Astrocyte (in vitro differentiated cells and primary cell): ENCODE measurements around the gene TOM1L2. TPM values are rescaled to one million over a fixed set of nuclear protein-coding genes. Genes with fewer than 3 reads are reported as not detected.

Experiments
- DNase-seq: peaks from one replicate; pipeline ENCODE4 v3.0.0-alpha.2; 2010; ENCODE audit warnings: low read depth
- FAIRE-seq: peaks from 2 replicates; lab custom pipeline; 2011; peaks lifted over from hg19 to GRCh38; lab: Jason Lieb, UNC
- H2AFZ ChIP-seq: 2 replicates; pipeline ENCODE4 v1.6.0; 2012; ENCODE audit warnings: low read depth, low read length, inconsistent platforms
- H3K27ac ChIP-seq: 2 replicates; pipeline ENCODE4 v1.5.1; 2011; ENCODE audit warnings: low read depth, low read length, inconsistent platforms
- H3K27me3 ChIP-seq: 2 replicates; pipeline ENCODE4 v1.6.0; 2011; ENCODE audit warnings: low read length, inconsistent platforms; ENCODE audit not compliant: insufficient read depth
- H3K36me3 ChIP-seq: 2 replicates; pipeline ENCODE4 v1.5.1; 2011; ENCODE audit warnings: low read length, inconsistent platforms; ENCODE audit not compliant: insufficient read depth
- H3K4me1 ChIP-seq: 2 replicates; pipeline ENCODE4 v1.5.1; 2011; ENCODE audit warnings: low read length, inconsistent platforms; ENCODE audit not compliant: insufficient read depth
- H3K4me2 ChIP-seq: 2 replicates; pipeline ENCODE4 v1.6.0; 2012; ENCODE audit warnings: low read length, inconsistent platforms
- H3K4me3 ChIP-seq: 2 replicates; pipeline ENCODE4 v1.5.1; 2011; ENCODE audit warnings: low read depth, mild to moderate bottlenecking, low read length, inconsistent platforms; ENCODE audit not compliant: insufficient read depth
- H3K79me2 ChIP-seq: 2 replicates; pipeline ENCODE4 v1.6.0; 2012; ENCODE audit warnings: mild to moderate bottlenecking, low read length, inconsistent platforms; ENCODE audit not compliant: insufficient read depth
- H3K9ac ChIP-seq: 2 replicates; pipeline ENCODE4 v1.6.0; 2012; ENCODE audit warnings: mild to moderate bottlenecking, low read length, inconsistent platforms
- H3K9me3 ChIP-seq: 2 replicates; pipeline ENCODE4 v1.5.1; 2012; ENCODE audit warnings: low read depth, mild to moderate bottlenecking, low read length, inconsistent platforms; ENCODE audit not compliant: insufficient read depth
- H4K20me1 ChIP-seq: 2 replicates; pipeline ENCODE4 v1.6.0; 2012; ENCODE audit warnings: low read length, inconsistent platforms; ENCODE audit not compliant: insufficient read depth
- H3K27ac Mint-ChIP-seq: one replicate; pipeline ENCODE4 v1.8.0; 2021; ENCODE audit warnings: mild to moderate bottlenecking, mixed read lengths; ENCODE audit not compliant: unreplicated experiment
- H3K27me3 Mint-ChIP-seq: one replicate; pipeline ENCODE4 v1.8.0; 2021; ENCODE audit warnings: low read depth, mixed read lengths; ENCODE audit not compliant: unreplicated experiment
- H3K36me3 Mint-ChIP-seq: one replicate; pipeline ENCODE4 v1.8.0; 2021; ENCODE audit warnings: low read depth, mixed read lengths; ENCODE audit not compliant: unreplicated experiment
- H3K4me1 Mint-ChIP-seq: one replicate; pipeline ENCODE4 v1.8.0; 2021; ENCODE audit warnings: low read depth, mixed read lengths; ENCODE audit not compliant: unreplicated experiment
- H3K4me3 Mint-ChIP-seq: one replicate; pipeline ENCODE4 v1.8.0; 2021; ENCODE audit warnings: mild to moderate bottlenecking, moderate library complexity, mixed read lengths; ENCODE audit not compliant: unreplicated experiment
- H3K9me3 Mint-ChIP-seq: one replicate; pipeline ENCODE4 v1.8.0; 2021; ENCODE audit warnings: mild to moderate bottlenecking, mixed read lengths; ENCODE audit not compliant: unreplicated experiment
- EZH2 ChIP-seq: IDR thresholded peaks from 2 replicates; pipeline ENCODE4 v1.6.1; 2012; ENCODE audit warnings: mild to moderate bottlenecking, low read length, inconsistent platforms; ENCODE audit not compliant: insufficient read depth
- total RNA-seq: library from RNA; stranded (reverse); gene quantifications from 2 replicates; pipeline ENCODE4 v1.2.1, GENCODE V29; 2021
- TF ChIP-seq, protein P1 (sequence below): IDR thresholded peaks from 2 replicates; pipeline ENCODE4 v1.5.1; 2011; ENCODE audit warnings: low read depth, mild to moderate bottlenecking, inconsistent platforms, low read length, moderate library complexity; ENCODE audit not compliant: insufficient read depth

The TOM1L2 gene
- total RNA-seq, 1 donor from 2014 or later, result 54.4 TPM

DNA sequence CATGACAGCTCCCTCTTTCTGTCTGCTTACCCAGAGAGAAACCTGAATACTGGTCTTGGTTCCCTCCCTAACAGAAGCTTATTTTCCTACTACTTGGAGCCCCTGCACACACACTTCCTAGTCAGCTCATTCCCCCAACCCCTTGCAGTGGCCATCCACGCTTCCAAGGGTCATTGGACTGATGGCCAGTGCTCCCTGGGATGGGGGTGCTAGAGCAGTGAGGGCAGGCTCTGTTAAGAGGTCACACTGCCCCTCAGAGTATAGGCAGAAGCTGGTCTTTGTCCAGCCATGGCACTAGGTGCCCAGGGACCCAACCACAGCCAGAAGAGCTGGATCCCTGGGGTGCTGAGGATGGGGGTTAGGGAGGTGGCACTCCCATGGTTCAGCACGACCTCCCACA lies 13.0 kb upstream of the TOM1L2 start:
- no peaks in the 10 kb centered on the region for H3K27me3 Mint-ChIP-seq
- no peaks in the 10 kb centered on the region for H3K9me3 ChIP-seq

DNA sequence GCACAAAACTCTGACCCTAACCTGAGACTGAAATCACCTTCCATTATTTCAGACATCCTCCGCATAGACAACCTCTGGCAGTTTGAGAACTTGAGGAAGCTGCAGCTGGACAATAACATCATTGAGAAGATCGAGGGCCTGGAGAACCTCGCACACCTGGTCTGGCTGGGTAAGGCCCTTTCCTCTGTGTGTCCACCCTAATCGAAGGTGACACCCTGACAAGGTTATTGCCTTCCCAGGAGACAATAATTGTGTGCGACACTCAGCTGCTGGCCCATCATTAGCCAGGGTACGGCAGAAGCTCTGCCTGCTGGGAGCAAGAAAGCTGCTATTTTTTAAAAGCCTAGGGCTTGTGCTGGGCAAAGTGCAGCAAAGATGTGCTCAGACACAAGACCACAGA lies 11.6 kb upstream of the TOM1L2 start:
- Histone ChIP-seq H3K27me3 (no peaks in the 10 kb centered on the region), H3K27ac (no peak overlapping the region), H4K20me1 (no peaks in the 10 kb centered on the region), H3K79me2 (no peaks in the 10 kb centered on the region), H3K4me2 (no peak overlapping the region), H3K4me3 (no peak overlapping the region), H2AFZ (no peak overlapping the region), H3K4me1 (no peaks in the 10 kb centered on the region), H3K36me3 (no peaks in the 10 kb centered on the region), H3K9me3 (no peaks in the 10 kb centered on the region), H3K9ac (no peak overlapping the region)
- Mint-ChIP-seq H3K4me3 (no peak overlapping the region), H3K27me3 (no peaks in the 10 kb centered on the region), H3K4me1 (no peaks in the 10 kb centered on the region), H3K9me3 (no peaks in the 10 kb centered on the region), H3K36me3 (no peaks in the 10 kb centered on the region), H3K27ac (peak overlapping the region; percentile 5)
- no peak for DNase-seq
- no peak for FAIRE-seq
- TF ChIP-seq, protein P1, sequence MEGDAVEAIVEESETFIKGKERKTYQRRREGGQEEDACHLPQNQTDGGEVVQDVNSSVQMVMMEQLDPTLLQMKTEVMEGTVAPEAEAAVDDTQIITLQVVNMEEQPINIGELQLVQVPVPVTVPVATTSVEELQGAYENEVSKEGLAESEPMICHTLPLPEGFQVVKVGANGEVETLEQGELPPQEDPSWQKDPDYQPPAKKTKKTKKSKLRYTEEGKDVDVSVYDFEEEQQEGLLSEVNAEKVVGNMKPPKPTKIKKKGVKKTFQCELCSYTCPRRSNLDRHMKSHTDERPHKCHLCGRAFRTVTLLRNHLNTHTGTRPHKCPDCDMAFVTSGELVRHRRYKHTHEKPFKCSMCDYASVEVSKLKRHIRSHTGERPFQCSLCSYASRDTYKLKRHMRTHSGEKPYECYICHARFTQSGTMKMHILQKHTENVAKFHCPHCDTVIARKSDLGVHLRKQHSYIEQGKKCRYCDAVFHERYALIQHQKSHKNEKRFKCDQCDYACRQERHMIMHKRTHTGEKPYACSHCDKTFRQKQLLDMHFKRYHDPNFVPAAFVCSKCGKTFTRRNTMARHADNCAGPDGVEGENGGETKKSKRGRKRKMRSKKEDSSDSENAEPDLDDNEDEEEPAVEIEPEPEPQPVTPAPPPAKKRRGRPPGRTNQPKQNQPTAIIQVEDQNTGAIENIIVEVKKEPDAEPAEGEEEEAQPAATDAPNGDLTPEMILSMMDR, result no peak
- no peak for TF ChIP-seq EZH2

More for the DNA sequence above, 13.0 kb upstream of the TOM1L2 start:
- Histone ChIP-seq H3K4me1 (peaks cover 5% of the 10 kb centered on the region), H3K27me3 (no peaks in the 10 kb centered on the region), H3K4me2 (no peak overlapping the region), H3K36me3 (no peaks in the 10 kb centered on the region), H3K4me3 (no peak overlapping the region), H3K79me2 (no peaks in the 10 kb centered on the region), H4K20me1 (no peaks in the 10 kb centered on the region), H2AFZ (no peak overlapping the region), H3K9ac (no peak overlapping the region), H3K27ac (no peak overlapping the region)
- FAIRE-seq (no peak), DNase-seq (no peak)
- no peak overlapping the region for H3K27ac Mint-ChIP-seq
- no peaks in the 10 kb centered on the region for H3K36me3 Mint-ChIP-seq
- peaks cover 2% of the 10 kb centered on the region for H3K4me1 Mint-ChIP-seq
- no peak overlapping the region for H3K4me3 Mint-ChIP-seq
- TF ChIP-seq, protein P1, result no peak
- no peak for TF ChIP-seq EZH2
- no peaks in the 10 kb centered on the region for H3K9me3 Mint-ChIP-seq

DNA sequence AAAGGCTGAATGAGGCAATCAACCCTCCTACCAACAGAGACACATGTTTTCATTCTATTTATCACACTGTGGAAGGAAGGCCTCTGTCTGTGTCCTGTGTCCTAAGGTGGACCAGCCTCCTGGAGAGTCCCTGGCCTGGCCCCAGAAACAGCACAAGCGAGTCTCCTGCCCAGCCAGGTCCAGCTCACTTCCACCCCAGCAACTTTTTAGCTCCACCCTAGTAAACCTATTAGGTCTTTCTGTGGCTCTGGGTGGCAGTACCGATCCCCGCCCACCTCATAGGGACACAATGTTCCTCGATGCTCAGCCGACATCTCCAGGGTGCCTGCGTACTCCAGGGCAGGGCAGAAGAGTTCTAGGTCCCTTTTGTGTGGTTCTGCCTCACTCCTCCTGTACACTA lies 11.2 kb upstream of the TOM1L2 start:
- Histone ChIP-seq H4K20me1 (no peaks in the 10 kb centered on the region), H3K9me3 (no peaks in the 10 kb centered on the region), H3K27me3 (no peaks in the 10 kb centered on the region), H3K9ac (no peak overlapping the region), H3K4me2 (no peak overlapping the region), H3K4me1 (no peaks in the 10 kb centered on the region), H3K36me3 (no peaks in the 10 kb centered on the region), H3K79me2 (no peaks in the 10 kb centered on the region), H2AFZ (no peak overlapping the region), H3K27ac (no peak overlapping the region), H3K4me3 (no peak overlapping the region)
- H3K4me3 Mint-ChIP-seq, result no peak overlapping the region
- no peak for DNase-seq
- no peaks in the 10 kb centered on the region for H3K4me1 Mint-ChIP-seq
- peak overlapping the region; percentile 5 for H3K27ac Mint-ChIP-seq
- no peaks in the 10 kb centered on the region for H3K9me3 Mint-ChIP-seq
- TF ChIP-seq, protein P1, result no peak
- TF ChIP-seq EZH2, result no peak
- no peak for FAIRE-seq
- H3K27me3 Mint-ChIP-seq, result no peaks in the 10 kb centered on the region
- H3K36me3 Mint-ChIP-seq, result no peaks in the 10 kb centered on the region
